GM23338 (cell line): ENCODE results near the gene TMEM218. TPM values are rescaled to one million over a fixed set of nuclear protein-coding genes. Genes with fewer than 3 reads are reported as not detected.
A peak's percentile ranks its signal among the peaks of the same experiment; 100 is the strongest.

Experiments used
- ATAC-seq: fragments of 200-7000 bp; cut with Tn5 transposase; 3 replicates; pipeline ENCODE4 v1.9.1; 2020
- DNase-seq: peaks from one replicate; pipeline ENCODE4 v3.0.0-alpha.2; 2015; ENCODE audit warnings: low spot score
- H2AFZ ChIP-seq: fragments of 200-600 bp; sonication (generic); 2 replicates; pipeline ENCODE4 v1.8.0; 2016; ENCODE audit warnings: antibody characterized with exemption, mild to moderate bottlenecking, moderate library complexity
- H3F3A ChIP-seq: fragments of 200-600 bp; sonication (generic); replicated peaks from 2 replicates; pipeline ENCODE4 v1.8.0; 2017; ENCODE audit warnings: antibody characterized with exemption, mixed run types, low read depth
- H3K27ac ChIP-seq: fragments of 200-600 bp; sonication (generic); 2 replicates; pipeline ENCODE4 v1.6.1; 2016; ENCODE audit warnings: low read depth
- H3K27me3 ChIP-seq: fragments of 200-600 bp; sonication (generic); 2 replicates; pipeline ENCODE4 v1.8.0; 2016; ENCODE audit warnings: mild to moderate bottlenecking, mixed run types, moderate library complexity; ENCODE audit not compliant: insufficient read depth
- H3K36me3 ChIP-seq: fragments of 200-600 bp; sonication (generic); 2 replicates; pipeline ENCODE4 v1.8.0; 2016; ENCODE audit warnings: mild to moderate bottlenecking; ENCODE audit not compliant: insufficient read depth
- H3K4me1 ChIP-seq: fragments of 200-600 bp; sonication (generic); 2 replicates; pipeline ENCODE4 v1.8.0; 2016; ENCODE audit warnings: mild to moderate bottlenecking, moderate library complexity; ENCODE audit not compliant: insufficient read depth
- H3K4me2 ChIP-seq: fragments of 200-600 bp; sonication (generic); 2 replicates; pipeline ENCODE4 v1.7.1; 2017; ENCODE audit warnings: mixed run types
- H3K4me3 ChIP-seq: fragments of 200-600 bp; sonication (generic); 2 replicates; pipeline ENCODE4 v1.6.1; 2016; ENCODE audit warnings: mixed run types
- H3K79me2 ChIP-seq: fragments of 200-600 bp; sonication (generic); replicated peaks from 2 replicates; pipeline ENCODE4 v1.8.0; 2017; ENCODE audit warnings: mild to moderate bottlenecking; ENCODE audit not compliant: insufficient read depth
- H3K9me2 ChIP-seq: fragments of 200-600 bp; sonication (generic); 2 replicates; pipeline ENCODE4 v1.8.0; 2017; ENCODE audit not compliant: insufficient read depth
- H4K20me1 ChIP-seq: fragments of 200-600 bp; sonication (generic); replicated peaks from 2 replicates; pipeline ENCODE4 v1.8.0; 2017; ENCODE audit warnings: mild to moderate bottlenecking; ENCODE audit not compliant: insufficient read depth
- H3K27ac Mint-ChIP-seq: 2 replicates; pipeline ENCODE4 v1.8.0; 2020; ENCODE audit warnings: inconsistent platforms, mild to moderate bottlenecking, moderate library complexity, mixed read lengths
- H3K27me3 Mint-ChIP-seq: 3 replicates; pipeline ENCODE4 v1.8.0; 2022; ENCODE audit warnings: low read depth, mild to moderate bottlenecking, moderate library complexity, mixed read lengths, inconsistent platforms; ENCODE audit not compliant: insufficient read depth, poor library complexity
- H3K36me3 Mint-ChIP-seq: 3 replicates; pipeline ENCODE4 v1.8.0; 2021; ENCODE audit warnings: low read depth, mild to moderate bottlenecking, inconsistent platforms, moderate library complexity, mixed read lengths
- H3K4me1 Mint-ChIP-seq: 3 replicates; pipeline ENCODE4 v1.8.0; 2020; ENCODE audit warnings: mild to moderate bottlenecking, inconsistent platforms, mixed read lengths
- H3K4me3 Mint-ChIP-seq: 3 replicates; pipeline ENCODE4 v1.8.0; 2021; ENCODE audit warnings: moderate library complexity, mild to moderate bottlenecking, inconsistent platforms, mixed read lengths
- H3K9me3 Mint-ChIP-seq: 3 replicates; pipeline ENCODE4 v1.8.0; 2020; ENCODE audit warnings: moderate library complexity, mild to moderate bottlenecking, inconsistent platforms, mixed read lengths
- CREB1 ChIP-seq: fragments of 250-450 bp; sonication (Bioruptor Pico); IDR thresholded peaks from 2 replicates; pipeline ENCODE4 v1.5.0; 2020; ENCODE audit warnings: low read depth, mild to moderate bottlenecking, moderate library complexity
- EZH2 ChIP-seq: fragments of 200-600 bp; sonication (generic); IDR thresholded peaks from one replicate; pipeline ENCODE4 v1.8.0; 2017; ENCODE audit warnings: antibody characterized with exemption, mild to moderate bottlenecking, low read depth; ENCODE audit not compliant: unreplicated experiment
- EZH2phosphoT487 ChIP-seq: fragments of 200-600 bp; sonication (generic); IDR thresholded peaks from one replicate; pipeline ENCODE4 v1.8.1; 2018; ENCODE audit warnings: antibody characterized with exemption; ENCODE audit not compliant: unreplicated experiment
- JUNB ChIP-seq: IDR thresholded peaks from one replicate; pipeline ENCODE4 v1.6.1; 2016; ENCODE audit warnings: antibody characterized with exemption; ENCODE audit not compliant: unreplicated experiment
- NANOG ChIP-seq: IDR thresholded peaks from 2 replicates; pipeline ENCODE4 v1.6.1; 2016; ENCODE audit warnings: antibody characterized with exemption, borderline replicate concordance
- POLR2AphosphoS5 ChIP-seq: IDR thresholded peaks from 2 replicates; pipeline ENCODE4 v1.6.1; 2016; ENCODE audit warnings: antibody characterized with exemption, low read depth
- ZNF114 ChIP-seq: fragments of 250-450 bp; sonication (Bioruptor Pico); IDR thresholded peaks from 2 replicates; pipeline ENCODE4 v1.5.0; 2020; ENCODE audit warnings: mild to moderate bottlenecking, moderate library complexity
- polyA plus RNA-seq: library from polyadenylated mRNA; unstranded; fragments of >200 nt; fragmentation: Nextera tagmentation; extraction: Ambion mirVana; gene quantifications from 2 replicates; pipeline ENCODE4 v1.2.1, GENCODE V29; 2016
- total RNA-seq: library from RNA; depleted of rRNA; stranded (reverse); fragments of >200 nt; shearing (Covaris generic); gene quantifications from 2 replicates; pipeline ENCODE4 v1.2.3, GENCODE V29; 2014
- TF ChIP-seq, protein P1 (sequence below): IDR thresholded peaks from 2 replicates; pipeline ENCODE4 v1.6.1; 2016; ENCODE audit warnings: antibody characterized with exemption
- TF ChIP-seq, protein P2 (sequence below): IDR thresholded peaks from one replicate; pipeline ENCODE4 v1.6.1; 2018; ENCODE audit warnings: antibody characterized with exemption; ENCODE audit not compliant: unreplicated experiment
- TF ChIP-seq, protein P3 (sequence below): fragments of 250-450 bp; sonication (Bioruptor Pico); IDR thresholded peaks from 2 replicates; pipeline ENCODE4 v1.5.0; 2020; ENCODE audit warnings: mild to moderate bottlenecking, moderate library complexity

TMEM218 gene
- total and polyA plus RNA-seq, 2 experiments from 2014 or later: 23.7 to 24.2 TPM

DNA sequence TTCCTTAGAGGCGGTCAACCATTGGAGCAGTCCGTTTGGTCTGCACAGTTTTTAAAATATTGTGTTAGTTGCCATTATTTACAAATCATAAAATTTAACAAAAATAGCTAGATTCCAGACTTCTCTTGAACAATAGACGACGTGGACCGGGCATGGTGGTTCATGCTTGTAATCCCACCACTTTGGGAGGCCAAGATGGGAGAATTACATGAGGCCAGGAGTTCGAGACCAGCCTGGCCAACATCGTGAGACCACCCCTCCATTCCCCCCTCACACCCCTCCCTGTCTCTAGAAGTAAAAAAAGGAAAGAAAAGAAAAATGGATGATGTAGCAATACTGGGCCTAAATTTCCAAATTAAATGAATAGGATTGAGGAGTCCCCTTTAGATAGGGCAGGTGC lies 47.4 kb downstream of the TMEM218 start:
- peak overlapping the region; percentile 82 for H3K4me2 ChIP-seq
- TF ChIP-seq EZH2 (no peak), POLR2AphosphoS5 (no peak), EZH2phosphoT487 (no peak), CREB1 (CRISPR knock-in tag) (no peak), JUNB (no peak), NANOG (no peak)
- Mint-ChIP-seq H3K9me3 (no peaks in the 10 kb centered on the region), H3K4me3 (peak overlapping the region; percentile 86), H3K36me3 (no peaks in the 10 kb centered on the region), H3K27me3 (peaks cover 31% of the 10 kb centered on the region), H3K4me1 (peaks cover 9% of the 10 kb centered on the region; the same call in 1 of the 3 replicates), H3K27ac (no peak overlapping the region)
- H3K9me2 ChIP-seq: no peaks in the 10 kb centered on the region
- peak overlapping the region; percentile 90 for H3K4me3 ChIP-seq
- no peaks in the 10 kb centered on the region for H3F3A ChIP-seq
- no peak for ATAC-seq
- no peaks in the 10 kb centered on the region for H4K20me1 ChIP-seq
- H3K27ac ChIP-seq: no peak overlapping the region
- no peak for DNase-seq
- no peaks in the 10 kb centered on the region for H3K79me2 ChIP-seq
- H3K36me3 ChIP-seq: no peaks in the 10 kb centered on the region
- H3K27me3 ChIP-seq: peaks cover 63% of the 10 kb centered on the region
- H2AFZ ChIP-seq: peak overlapping the region; percentile 98
- peaks cover 6% of the 10 kb centered on the region; the same call in 1 of the 2 replicates for H3K4me1 ChIP-seq

DNA sequence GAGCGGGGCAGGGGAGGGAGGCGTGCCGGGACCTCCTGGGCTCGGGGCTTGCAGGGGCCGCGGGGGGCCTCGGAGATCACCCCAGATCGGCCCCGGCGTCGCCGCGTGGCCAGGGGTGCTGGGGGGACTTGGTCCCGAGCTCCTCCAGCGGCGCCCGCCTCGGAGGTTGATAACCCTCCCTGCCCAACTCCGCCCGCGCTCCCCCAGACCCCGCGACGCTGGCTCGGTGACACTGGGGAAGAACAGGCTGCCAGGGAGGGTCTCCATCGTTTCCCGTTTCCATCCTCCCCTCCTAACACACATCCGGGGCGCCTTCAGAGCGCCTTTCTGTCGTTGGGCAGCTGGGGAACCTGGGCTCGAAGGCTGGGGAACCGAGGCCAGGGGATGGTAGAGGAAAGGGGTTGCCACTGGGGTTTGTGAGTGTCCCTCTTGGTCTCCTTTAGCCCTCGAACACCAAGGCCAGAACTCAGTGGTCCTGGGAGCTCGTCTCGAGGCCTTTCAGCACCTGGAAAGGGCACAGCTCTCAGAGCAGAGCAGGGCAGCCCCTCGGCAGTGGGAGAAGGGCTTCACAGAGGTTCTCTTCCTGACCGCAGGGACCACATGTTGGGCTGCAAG lies 47.9 kb downstream of the TMEM218 start:
- DNase-seq: peak; percentile 74
- Histone ChIP-seq H4K20me1 (no peaks in the 10 kb centered on the region), H3K4me3 (peak overlapping the region; percentile 90), H3F3A (no peaks in the 10 kb centered on the region), H3K27ac (no peak overlapping the region), H3K4me1 (peaks cover 6% of the 10 kb centered on the region; the same call in 1 of the 2 replicates), H2AFZ (peak overlapping the region; percentile 98), H3K9me2 (no peaks in the 10 kb centered on the region), H3K79me2 (no peaks in the 10 kb centered on the region), H3K4me2 (peak overlapping the region; percentile 82), H3K27me3 (peaks cover 63% of the 10 kb centered on the region), H3K36me3 (no peaks in the 10 kb centered on the region)
- no peaks in the 10 kb centered on the region for H3K36me3 Mint-ChIP-seq
- peak overlapping the region; percentile 86 for H3K4me3 Mint-ChIP-seq
- H3K9me3 Mint-ChIP-seq: no peaks in the 10 kb centered on the region
- no peak overlapping the region for H3K27ac Mint-ChIP-seq
- peaks cover 9% of the 10 kb centered on the region; the same call in 1 of the 3 replicates for H3K4me1 Mint-ChIP-seq
- peak; percentile 69 for ATAC-seq
- peaks cover 31% of the 10 kb centered on the region for H3K27me3 Mint-ChIP-seq
- TF ChIP-seq NANOG (no peak), ZNF114 (no peak), EZH2 (no peak), JUNB (no peak), EZH2phosphoT487 (no peak)
- TF ChIP-seq, protein P1, sequence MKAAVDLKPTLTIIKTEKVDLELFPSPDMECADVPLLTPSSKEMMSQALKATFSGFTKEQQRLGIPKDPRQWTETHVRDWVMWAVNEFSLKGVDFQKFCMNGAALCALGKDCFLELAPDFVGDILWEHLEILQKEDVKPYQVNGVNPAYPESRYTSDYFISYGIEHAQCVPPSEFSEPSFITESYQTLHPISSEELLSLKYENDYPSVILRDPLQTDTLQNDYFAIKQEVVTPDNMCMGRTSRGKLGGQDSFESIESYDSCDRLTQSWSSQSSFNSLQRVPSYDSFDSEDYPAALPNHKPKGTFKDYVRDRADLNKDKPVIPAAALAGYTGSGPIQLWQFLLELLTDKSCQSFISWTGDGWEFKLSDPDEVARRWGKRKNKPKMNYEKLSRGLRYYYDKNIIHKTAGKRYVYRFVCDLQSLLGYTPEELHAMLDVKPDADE: no peak
- TF ChIP-seq, protein P2, sequence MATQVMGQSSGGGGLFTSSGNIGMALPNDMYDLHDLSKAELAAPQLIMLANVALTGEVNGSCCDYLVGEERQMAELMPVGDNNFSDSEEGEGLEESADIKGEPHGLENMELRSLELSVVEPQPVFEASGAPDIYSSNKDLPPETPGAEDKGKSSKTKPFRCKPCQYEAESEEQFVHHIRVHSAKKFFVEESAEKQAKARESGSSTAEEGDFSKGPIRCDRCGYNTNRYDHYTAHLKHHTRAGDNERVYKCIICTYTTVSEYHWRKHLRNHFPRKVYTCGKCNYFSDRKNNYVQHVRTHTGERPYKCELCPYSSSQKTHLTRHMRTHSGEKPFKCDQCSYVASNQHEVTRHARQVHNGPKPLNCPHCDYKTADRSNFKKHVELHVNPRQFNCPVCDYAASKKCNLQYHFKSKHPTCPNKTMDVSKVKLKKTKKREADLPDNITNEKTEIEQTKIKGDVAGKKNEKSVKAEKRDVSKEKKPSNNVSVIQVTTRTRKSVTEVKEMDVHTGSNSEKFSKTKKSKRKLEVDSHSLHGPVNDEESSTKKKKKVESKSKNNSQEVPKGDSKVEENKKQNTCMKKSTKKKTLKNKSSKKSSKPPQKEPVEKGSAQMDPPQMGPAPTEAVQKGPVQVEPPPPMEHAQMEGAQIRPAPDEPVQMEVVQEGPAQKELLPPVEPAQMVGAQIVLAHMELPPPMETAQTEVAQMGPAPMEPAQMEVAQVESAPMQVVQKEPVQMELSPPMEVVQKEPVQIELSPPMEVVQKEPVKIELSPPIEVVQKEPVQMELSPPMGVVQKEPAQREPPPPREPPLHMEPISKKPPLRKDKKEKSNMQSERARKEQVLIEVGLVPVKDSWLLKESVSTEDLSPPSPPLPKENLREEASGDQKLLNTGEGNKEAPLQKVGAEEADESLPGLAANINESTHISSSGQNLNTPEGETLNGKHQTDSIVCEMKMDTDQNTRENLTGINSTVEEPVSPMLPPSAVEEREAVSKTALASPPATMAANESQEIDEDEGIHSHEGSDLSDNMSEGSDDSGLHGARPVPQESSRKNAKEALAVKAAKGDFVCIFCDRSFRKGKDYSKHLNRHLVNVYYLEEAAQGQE: no peak
- TF ChIP-seq, protein P3, sequence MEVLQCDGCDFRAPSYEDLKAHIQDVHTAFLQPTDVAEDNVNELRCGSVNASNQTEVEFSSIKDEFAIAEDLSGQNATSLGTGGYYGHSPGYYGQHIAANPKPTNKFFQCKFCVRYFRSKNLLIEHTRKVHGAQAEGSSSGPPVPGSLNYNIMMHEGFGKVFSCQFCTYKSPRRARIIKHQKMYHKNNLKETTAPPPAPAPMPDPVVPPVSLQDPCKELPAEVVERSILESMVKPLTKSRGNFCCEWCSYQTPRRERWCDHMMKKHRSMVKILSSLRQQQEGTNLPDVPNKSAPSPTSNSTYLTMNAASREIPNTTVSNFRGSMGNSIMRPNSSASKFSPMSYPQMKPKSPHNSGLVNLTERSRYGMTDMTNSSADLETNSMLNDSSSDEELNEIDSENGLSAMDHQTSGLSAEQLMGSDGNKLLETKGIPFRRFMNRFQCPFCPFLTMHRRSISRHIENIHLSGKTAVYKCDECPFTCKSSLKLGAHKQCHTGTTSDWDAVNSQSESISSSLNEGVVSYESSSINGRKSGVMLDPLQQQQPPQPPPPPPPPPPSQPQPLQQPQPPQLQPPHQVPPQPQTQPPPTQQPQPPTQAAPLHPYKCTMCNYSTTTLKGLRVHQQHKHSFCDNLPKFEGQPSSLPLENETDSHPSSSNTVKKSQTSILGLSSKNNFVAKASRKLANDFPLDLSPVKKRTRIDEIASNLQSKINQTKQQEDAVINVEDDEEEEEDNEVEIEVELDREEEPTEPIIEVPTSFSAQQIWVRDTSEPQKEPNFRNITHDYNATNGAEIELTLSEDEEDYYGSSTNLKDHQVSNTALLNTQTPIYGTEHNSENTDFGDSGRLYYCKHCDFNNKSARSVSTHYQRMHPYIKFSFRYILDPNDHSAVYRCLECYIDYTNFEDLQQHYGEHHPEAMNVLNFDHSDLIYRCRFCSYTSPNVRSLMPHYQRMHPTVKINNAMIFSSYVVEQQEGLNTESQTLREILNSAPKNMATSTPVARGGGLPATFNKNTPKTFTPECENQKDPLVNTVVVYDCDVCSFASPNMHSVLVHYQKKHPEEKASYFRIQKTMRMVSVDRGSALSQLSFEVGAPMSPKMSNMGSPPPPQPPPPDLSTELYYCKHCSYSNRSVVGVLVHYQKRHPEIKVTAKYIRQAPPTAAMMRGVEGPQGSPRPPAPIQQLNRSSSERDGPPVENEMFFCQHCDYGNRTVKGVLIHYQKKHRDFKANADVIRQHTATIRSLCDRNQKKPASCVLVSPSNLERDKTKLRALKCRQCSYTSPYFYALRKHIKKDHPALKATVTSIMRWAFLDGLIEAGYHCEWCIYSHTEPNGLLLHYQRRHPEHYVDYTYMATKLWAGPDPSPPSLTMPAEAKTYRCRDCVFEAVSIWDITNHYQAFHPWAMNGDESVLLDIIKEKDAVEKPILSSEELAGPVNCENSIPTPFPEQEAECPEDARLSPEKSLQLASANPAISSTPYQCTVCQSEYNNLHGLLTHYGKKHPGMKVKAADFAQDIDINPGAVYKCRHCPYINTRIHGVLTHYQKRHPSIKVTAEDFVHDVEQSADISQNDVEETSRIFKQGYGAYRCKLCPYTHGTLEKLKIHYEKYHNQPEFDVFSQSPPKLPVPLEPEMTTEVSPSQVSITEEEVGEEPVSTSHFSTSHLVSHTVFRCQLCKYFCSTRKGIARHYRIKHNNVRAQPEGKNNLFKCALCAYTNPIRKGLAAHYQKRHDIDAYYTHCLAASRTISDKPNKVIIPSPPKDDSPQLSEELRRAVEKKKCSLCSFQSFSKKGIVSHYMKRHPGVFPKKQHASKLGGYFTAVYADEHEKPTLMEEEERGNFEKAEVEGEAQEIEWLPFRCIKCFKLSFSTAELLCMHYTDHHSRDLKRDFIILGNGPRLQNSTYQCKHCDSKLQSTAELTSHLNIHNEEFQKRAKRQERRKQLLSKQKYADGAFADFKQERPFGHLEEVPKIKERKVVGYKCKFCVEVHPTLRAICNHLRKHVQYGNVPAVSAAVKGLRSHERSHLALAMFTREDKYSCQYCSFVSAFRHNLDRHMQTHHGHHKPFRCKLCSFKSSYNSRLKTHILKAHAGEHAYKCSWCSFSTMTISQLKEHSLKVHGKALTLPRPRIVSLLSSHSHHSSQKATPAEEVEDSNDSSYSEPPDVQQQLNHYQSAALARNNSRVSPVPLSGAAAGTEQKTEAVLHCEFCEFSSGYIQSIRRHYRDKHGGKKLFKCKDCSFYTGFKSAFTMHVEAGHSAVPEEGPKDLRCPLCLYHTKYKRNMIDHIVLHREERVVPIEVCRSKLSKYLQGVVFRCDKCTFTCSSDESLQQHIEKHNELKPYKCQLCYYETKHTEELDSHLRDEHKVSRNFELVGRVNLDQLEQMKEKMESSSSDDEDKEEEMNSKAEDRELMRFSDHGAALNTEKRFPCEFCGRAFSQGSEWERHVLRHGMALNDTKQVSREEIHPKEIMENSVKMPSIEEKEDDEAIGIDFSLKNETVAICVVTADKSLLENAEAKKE (CRISPR knock-in tag): no peak
